Caco-2 (cell line): ENCODE measurements around the gene PBX2. TPM values are rescaled to one million over a fixed set of nuclear protein-coding genes. Genes with fewer than 3 reads are reported as not detected.
A peak's percentile ranks its signal among the peaks of the same experiment; 100 is the strongest.

Experiments
- BruUV-seq: library from RNA; stranded (reverse); fragments of 400-500 nt; replicated peaks from 2 replicates; lab custom pipeline; 2021; lab: Mats Ljungman, UMichigan
- CTCF ChIA-PET: fragments of 300-600 bp; sonication (Branson Sonifier 250); formaldehyde crosslinking; loops from one replicate; lab custom pipeline; 2022; ENCODE audit warnings: antibody characterized with exemption; lab: Charles Lee
- POLR2A ChIA-PET: fragments of 300-600 bp; sonication (Branson Sonifier 250); formaldehyde crosslinking; loops from one replicate; lab custom pipeline; 2022; ENCODE audit warnings: antibody characterized with exemption; lab: Charles Lee
- DNase-seq, 2 experiments: peaks; one replicate each; pipeline versions ENCODE4 v3.0.0 to v3.0.0-alpha.2; 2020 to 2022
- H3K27me3 ChIP-seq: replicated peaks from 2 replicates; pipeline ENCODE4 v1.6.0; 2011; ENCODE audit warnings: low read length; ENCODE audit not compliant: control insufficient read depth, insufficient read depth
- H3K36me3 ChIP-seq: 2 replicates; pipeline ENCODE4 v1.5.1; 2011; ENCODE audit warnings: low read length; ENCODE audit not compliant: control insufficient read depth, insufficient read depth
- H3K4me1 ChIP-seq: fragments of 250-450 bp; sonication (Bioruptor Pico); 2 replicates; pipeline ENCODE4 v1.5.1; 2020; ENCODE audit warnings: mild to moderate bottlenecking
- H3K4me3 ChIP-seq: 2 replicates; pipeline ENCODE4 v1.5.1; 2011; ENCODE audit warnings: low read depth, mild to moderate bottlenecking, control low read depth, low read length
- H3K9me3 ChIP-seq: fragments of 250-450 bp; sonication (Bioruptor Pico); 2 replicates; pipeline ENCODE4 v1.5.1; 2020; ENCODE audit warnings: mild to moderate bottlenecking, moderate library complexity
- H3K27ac Mint-ChIP-seq: one replicate; pipeline ENCODE4 v1.8.0; 2022; ENCODE audit warnings: mixed read lengths; ENCODE audit not compliant: unreplicated experiment
- H3K27me3 Mint-ChIP-seq: one replicate; pipeline ENCODE4 v1.8.0; 2022; ENCODE audit warnings: mixed read lengths; ENCODE audit not compliant: insufficient read depth, unreplicated experiment
- H3K36me3 Mint-ChIP-seq: one replicate; pipeline ENCODE4 v1.8.0; 2022; ENCODE audit warnings: mild to moderate bottlenecking, mixed read lengths; ENCODE audit not compliant: insufficient read depth, unreplicated experiment
- H3K4me1 Mint-ChIP-seq: one replicate; pipeline ENCODE4 v1.8.0; 2022; ENCODE audit warnings: low read depth, mixed read lengths; ENCODE audit not compliant: unreplicated experiment
- H3K4me3 Mint-ChIP-seq: one replicate; pipeline ENCODE4 v1.8.0; 2022; ENCODE audit warnings: mild to moderate bottlenecking, moderate library complexity, mixed read lengths; ENCODE audit not compliant: unreplicated experiment
- H3K9me3 Mint-ChIP-seq: one replicate; pipeline ENCODE4 v1.8.0; 2022; ENCODE audit warnings: mixed read lengths; ENCODE audit not compliant: unreplicated experiment
- CTCF ChIP-seq, 2 experiments: fragments of 200-600 bp in 1 of 2; IDR thresholded peaks; 1 replicate in 1 of 2; 2 replicates in 1 of 2; pipeline versions ENCODE4 v1.5.1 to v1.8.0; 2011 to 2022; ENCODE audit warnings: antibody characterized with exemption in 1 of 2, control low read depth in 1 of 2, inconsistent platforms in 1 of 2, low read depth in 1 of 2, low read length in 1 of 2, mild to moderate bottlenecking in 1 of 2, moderate library complexity in 1 of 2; ENCODE audit not compliant: insufficient read depth in 1 of 2, severe bottlenecking in 1 of 2, unreplicated experiment in 1 of 2
- intact Hi-C: fragments of 100-400 bp; cut with micrococcal nuclease; formaldehyde crosslinking; loops from one replicate; pipeline ENCODE4 v1.10.0; 2022; ENCODE audit not compliant: unreplicated experiment
- total RNA-seq: library from RNA; stranded (reverse); gene quantifications from 2 replicates; pipeline ENCODE4 v1.2.3, GENCODE V29; 2022

The PBX2 gene
- total RNA-seq, 1 experiment from 2014 or later: 96.3 TPM

GRCh38 chr6:32174416-32174815 lies 15.6 kb downstream of the PBX2 start:
- Histone ChIP-seq H3K27me3 (no peaks in the 10 kb centered on the region), H3K9me3 (no peaks in the 10 kb centered on the region), H3K4me1 (peaks cover 24% of the 10 kb centered on the region), H3K36me3 (no peaks in the 10 kb centered on the region), H3K4me3 (no peak overlapping the region)
- no TSS peak for BruUV-seq
- Mint-ChIP-seq H3K27me3 (no peaks in the 10 kb centered on the region), H3K36me3 (peaks cover 52% of the 10 kb centered on the region), H3K9me3 (no peaks in the 10 kb centered on the region), H3K4me1 (peaks cover 44% of the 10 kb centered on the region), H3K4me3 (peak overlapping the region; percentile 43), H3K27ac (no peak overlapping the region)
- no peak for DNase-seq
- POLR2A ChIA-PET: no interaction called here
- CTCF ChIA-PET: no interaction called here
- no peak for TF ChIP-seq CTCF (IDR thresholded peaks at IDR 0.05; ENCODE audit: insufficient read depth in 1 of 2, low read depth in 1 of 2, low read length in 1 of 2, severe bottlenecking in 1 of 2, unreplicated experiment in 1 of 2)
- intact Hi-C loops: no loop called here

DNA sequence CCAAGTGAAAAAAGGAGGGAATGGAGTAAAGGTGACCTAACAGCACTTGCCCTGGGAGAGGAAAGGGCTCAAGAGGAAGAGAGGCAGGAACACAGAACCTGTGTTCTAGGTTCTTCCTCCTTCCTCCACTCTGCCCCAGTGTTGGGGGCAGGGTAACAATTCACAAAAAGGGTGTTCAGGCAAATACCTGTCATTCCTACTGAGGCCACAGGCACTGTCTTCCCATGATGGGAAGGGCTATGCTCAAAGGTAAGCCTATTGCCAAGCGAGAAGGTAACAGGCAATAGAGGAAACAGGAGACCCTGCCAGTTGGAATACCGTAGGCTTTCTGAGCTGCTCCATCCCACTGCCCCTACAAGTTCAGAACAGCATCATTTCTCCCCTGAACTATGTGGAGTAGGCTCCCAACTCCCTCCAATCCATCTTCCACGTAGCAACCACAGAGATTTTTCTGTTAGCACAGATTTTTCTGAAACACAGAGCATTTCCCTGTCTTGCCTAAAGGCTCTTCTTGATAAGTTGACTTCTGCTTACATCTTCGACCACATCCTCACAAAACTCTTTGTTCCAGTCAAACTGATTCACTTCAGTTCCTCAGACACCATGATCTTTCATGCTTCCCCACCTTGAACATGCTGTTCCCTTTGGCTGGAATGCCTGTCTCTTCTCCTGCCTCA lies 16.8 kb downstream of the PBX2 start:
- peaks cover 35% of the 10 kb centered on the region for H3K4me1 ChIP-seq
- Mint-ChIP-seq H3K36me3 (peaks cover 52% of the 10 kb centered on the region), H3K9me3 (no peaks in the 10 kb centered on the region), H3K4me3 (peak overlapping the region; percentile 43), H3K27ac (peak overlapping the region; percentile 31), H3K4me1 (peaks cover 35% of the 10 kb centered on the region), H3K27me3 (no peaks in the 10 kb centered on the region)
- no peak for TF ChIP-seq CTCF (IDR thresholded peaks at IDR 0.05; ENCODE audit: insufficient read depth in 1 of 2, low read depth in 1 of 2, low read length in 1 of 2, severe bottlenecking in 1 of 2, unreplicated experiment in 1 of 2)
- no peaks in the 10 kb centered on the region for H3K9me3 ChIP-seq
- ChIA-PET POLR2A (no interaction called here), CTCF (no interaction called here)
- peak; percentile 42 to 59 for DNase-seq
- H3K27me3 ChIP-seq: no peaks in the 10 kb centered on the region
- no TSS peak for BruUV-seq
- no peak overlapping the region for H3K4me3 ChIP-seq
- H3K36me3 ChIP-seq: no peaks in the 10 kb centered on the region
- intact Hi-C loops: no loop called here

- Mint-ChIP-seq H3K9me3 (no peaks in the 10 kb centered on the region), H3K4me3 (no peak overlapping the region), H3K36me3 (peaks cover 60% of the 10 kb centered on the region), H3K27ac (peak overlapping the region; percentile 14), H3K27me3 (no peaks in the 10 kb centered on the region), H3K4me1 (peaks cover 32% of the 10 kb centered on the region)
- Histone ChIP-seq H3K9me3 (no peaks in the 10 kb centered on the region), H3K27me3 (no peaks in the 10 kb centered on the region), H3K4me3 (no peak overlapping the region), H3K4me1 (peaks cover 40% of the 10 kb centered on the region), H3K36me3 (no peaks in the 10 kb centered on the region)
- intact Hi-C loops: no loop called here
- no peak for DNase-seq
- POLR2A ChIA-PET: no interaction called here
- BruUV-seq: no TSS peak
- CTCF ChIA-PET: no interaction called here
- TF ChIP-seq CTCF (IDR thresholded peaks at IDR 0.05; ENCODE audit: insufficient read depth in 1 of 2, low read depth in 1 of 2, low read length in 1 of 2, severe bottlenecking in 1 of 2, unreplicated experiment in 1 of 2): no peak
These were observed 18.8 kb downstream of the PBX2 start for GRCh38 chr6:32171234-32171633.
